GM19025 (cell line): Measurements from ENCODE around the gene CCNK.

Source experiments
- ATAC-seq: cut with Tn5 transposase; IDR thresholded peaks from one replicate; pipeline ENCODE4 v1.9.1; 2021; ENCODE audit warnings: mild to moderate bottlenecking, low read depth, moderate library complexity; ENCODE audit not compliant: unreplicated experiment

The CCNK gene

GRCh38 chr14:99505089-99505488, 23.9 kb downstream of the CCNK start:
- ATAC-seq: no peak

- no peak for ATAC-seq
Measured at GRCh38 chr14:99506276-99506675, 25.1 kb downstream of the CCNK start.

DNA sequence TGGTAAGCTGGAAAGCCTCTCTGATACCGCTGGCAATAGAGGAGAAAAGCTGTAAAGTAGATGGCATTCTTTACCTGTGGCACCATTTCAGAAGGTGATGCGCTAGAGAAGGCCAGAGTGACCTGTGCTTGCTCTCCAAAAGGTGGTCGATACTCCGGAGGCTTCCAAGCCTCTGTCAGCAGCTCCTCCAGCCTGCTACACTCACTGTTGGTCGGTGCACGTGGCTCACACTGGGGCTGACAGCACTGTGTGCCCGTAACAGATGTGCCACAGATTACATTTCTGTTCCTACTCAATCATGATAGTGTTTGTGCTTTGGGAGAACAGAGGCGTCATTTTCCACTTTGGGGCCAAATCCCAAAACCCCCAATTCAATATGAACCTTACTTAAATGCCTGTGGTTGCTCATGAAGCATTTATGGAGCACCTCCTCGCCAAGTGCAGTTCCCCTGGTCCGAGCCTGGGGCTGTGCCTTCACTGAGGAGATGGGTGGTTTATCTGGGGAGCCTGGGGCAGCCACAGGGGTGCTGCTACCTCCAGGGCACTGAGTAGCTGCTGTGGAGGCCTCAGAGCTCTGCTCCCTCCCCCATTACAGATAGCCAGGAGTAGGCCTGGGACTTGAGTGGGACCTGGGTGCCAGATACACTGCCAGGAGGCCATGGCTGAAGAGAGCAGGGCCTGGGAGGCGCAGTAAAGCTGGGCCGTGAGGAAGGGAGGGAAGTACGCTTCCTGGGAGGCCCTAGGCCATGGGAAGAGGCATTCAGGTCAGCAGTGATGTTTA, 26.8 kb downstream of the CCNK start:
- no peak for ATAC-seq

DNA sequence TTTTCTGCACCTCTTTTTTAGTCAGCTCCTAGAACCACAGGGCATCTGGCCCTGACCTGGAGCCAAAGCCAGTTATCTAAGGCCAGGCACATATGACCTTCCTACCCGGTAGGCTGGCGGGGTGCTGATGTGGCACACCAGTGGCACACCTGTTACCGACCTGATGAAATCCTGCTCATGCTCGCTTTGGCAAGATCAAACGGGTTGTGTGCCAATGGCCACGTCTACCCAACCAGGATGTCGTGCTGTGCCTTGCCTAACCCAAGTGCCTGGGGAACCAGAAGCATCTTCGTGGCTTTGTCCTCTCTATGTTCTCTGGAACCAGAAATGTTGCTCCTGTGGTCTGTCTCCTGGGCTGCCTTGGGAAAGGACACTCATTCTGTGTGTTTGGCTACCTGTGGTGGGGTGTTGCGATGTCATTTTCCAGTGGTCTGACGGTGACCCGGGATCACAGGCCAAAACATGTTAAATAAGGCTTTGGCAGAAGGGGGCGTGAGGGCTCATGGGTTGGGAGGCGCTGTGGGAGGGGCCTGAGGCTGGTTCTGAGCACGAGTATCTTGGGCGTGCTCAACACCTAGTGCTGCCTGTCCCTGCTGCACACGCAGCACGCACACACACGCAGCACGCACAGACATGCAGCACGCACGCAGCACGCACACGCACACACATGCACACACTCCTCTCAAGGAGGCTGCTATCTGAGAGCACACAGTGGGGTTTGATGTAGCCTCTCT, 27.9 kb downstream of the CCNK start:
- ATAC-seq: no peak

- no peak for ATAC-seq
Measured at GRCh38 chr14:99509871-99510555, 28.8 kb downstream of the CCNK start.

DNA sequence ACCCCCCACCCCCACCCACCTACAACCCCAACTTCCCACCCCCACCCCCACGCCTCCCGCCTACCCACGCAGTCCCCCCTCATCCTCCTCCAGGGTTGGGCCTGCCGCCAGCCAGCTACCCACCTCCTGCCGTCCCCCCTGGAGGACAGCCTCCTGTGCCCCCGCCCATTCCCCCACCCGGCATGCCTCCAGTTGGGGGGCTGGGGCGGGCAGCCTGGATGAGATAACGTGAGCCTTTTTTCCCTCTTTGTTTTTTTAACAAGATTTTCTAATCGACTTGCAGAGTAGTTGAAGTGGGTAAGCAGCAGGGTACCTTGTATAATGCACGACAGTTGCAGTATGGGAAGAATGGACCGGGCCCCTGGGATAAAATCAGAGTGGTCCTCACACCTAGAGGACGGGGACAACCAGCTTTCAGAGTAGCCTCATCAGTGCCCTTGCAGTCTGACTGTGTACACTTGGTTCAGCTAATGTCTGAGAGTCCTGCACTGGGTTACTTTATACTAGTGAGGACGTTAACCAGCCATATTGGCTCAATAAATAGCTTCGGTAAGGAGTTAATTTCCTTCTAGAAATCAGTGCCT, 29.4 kb downstream of the CCNK start:
- no peak for ATAC-seq

GRCh38 chr14:99511421-99512109, 30.4 kb downstream of the CCNK start:
- no peak for ATAC-seq

GRCh38 chr14:99512110-99512449, 30.9 kb downstream of the CCNK start:
- no peak for ATAC-seq

DNA sequence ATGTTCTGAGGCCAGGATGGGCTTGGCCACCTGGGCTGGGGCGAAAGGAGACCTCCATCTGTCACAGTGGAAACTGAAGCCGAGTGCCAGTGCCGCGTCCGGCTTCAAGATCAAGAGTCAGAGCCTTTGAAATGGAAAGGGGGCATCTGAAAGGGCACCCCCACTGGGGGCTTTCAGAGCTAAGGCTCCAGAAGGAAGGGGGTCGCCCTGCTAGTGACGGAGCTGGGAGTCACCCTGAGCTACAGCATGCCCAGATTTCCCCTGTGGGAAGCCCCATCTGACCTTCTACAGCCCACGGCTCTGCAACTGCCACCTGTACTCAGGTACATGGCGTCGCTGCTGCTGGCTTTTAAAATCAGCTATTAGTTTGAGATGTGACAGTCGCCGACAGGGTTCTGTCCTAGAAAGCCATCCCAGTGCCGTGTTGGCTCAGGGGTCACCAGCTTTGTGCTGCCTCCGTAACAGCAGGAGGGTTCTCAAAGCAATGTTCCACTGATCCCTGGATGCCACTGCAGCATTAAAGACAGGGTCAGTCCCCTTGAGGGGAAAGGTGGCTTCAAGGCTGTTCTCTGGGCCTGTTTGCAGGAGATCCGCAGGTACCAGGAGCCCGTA, 31.5 kb downstream of the CCNK start:
- no peak for ATAC-seq

GRCh38 chr14:99513183-99513694, 32.0 kb downstream of the CCNK start:
- no peak for ATAC-seq

DNA sequence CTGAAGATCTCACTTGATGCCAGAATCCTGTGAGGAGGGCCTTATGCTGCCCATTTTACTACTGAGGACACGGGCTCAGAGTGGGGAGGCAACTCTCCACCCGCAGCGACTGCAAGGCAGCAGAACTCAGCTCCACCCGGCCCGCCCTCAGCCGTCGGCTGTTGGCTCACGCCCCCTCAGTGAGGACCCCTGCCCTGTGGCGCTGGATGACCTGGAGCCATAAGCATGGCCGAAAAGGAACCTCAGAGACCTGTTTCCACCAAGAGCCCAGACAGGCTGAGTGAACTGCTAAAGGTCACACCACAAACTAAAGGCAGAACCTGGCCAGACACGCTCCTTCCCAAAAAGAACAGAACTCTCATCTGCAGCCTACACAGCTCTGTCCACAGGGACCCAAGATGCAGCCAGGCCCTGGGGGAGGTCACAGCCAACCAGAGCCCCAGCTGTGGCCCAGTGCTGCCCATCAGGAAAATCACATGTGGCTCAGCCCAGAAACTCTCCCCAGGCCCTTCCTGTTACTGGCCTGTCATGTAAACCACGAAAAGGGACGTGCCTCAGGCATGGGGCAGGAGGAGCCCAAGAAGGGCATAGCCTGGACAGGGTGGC, 32.8 kb downstream of the CCNK start:
- no peak for ATAC-seq

DNA sequence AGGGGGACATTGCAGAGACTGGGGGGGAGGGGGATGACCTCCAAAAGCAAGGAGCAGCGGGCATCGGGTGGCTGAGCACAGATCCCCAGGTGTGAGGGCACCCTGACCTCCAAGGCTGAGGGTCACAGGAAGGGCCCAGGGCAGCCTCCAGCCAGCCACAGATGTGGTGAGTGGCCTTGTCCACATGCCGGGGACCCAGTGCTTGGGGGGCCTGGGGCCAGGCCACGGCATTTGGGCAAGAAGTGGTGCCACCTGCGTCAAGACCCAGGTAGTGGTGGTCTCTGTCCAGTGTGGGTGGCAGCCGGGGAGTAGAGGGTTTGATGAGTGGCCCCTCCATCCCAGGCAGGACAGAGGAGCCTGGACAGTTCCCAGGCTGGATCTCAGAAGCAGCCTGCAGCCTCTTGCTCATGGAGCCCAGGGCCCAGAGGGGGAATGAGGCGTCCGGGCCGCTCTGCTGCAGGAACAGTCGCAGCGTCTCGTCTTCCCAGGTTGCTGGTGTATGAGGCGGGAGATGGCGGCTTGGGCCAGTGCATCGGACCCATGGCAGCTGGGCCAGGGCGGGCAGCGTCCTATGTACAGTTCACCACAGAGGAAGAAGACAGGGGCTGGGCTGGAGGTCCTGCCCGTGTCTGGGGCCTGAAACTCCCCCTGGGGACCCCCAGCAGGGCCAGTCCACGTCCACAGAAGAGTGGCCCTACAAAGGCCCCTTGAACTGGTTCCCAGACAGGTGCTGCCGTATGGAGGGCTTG, 33.5 kb downstream of the CCNK start:
- ATAC-seq: no peak

DNA sequence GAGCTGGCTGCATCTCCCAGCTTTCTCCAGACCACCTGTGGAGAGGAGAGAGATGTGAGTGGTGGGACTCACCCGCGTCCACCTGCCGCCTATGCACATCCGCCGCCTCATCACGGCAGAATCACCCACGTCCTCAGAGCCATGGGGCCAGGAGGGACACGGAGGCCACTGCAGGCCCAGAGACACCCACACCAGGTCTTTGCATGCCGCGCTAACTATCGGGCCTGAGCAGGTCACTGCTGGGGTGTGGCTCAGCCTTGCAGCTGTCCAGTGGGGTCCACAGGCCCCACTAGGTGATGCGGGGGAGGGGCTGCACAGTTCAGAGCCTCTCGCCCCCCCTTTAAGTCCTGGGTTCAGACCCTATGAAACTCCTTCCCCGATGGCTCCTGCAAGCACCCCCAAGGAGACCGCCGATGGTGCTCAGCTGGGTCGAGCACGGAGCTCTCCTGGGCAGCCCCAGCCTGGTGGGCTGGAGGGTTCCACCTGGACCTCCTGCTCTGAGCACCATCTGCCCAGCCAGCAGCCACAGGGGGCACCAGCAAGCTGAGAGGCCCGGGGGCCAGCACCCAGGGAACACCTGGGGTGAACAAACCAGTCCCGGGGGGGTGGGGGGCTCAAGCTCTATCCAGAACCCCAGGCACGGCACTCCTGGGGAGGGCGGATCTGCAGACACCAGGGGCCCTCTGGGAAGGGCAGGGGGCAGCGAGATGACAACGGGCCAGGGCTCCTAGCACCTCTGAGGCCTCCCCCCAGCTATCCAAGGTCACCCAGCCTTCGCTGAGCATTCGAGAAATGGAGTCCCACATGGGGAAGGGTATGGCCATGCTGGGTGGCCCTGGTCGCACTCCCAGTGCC, 34.3 kb downstream of the CCNK start:
- no peak for ATAC-seq

- no peak for ATAC-seq
Measured at GRCh38 chr14:99516156-99516870, 35.1 kb downstream of the CCNK start.

DNA sequence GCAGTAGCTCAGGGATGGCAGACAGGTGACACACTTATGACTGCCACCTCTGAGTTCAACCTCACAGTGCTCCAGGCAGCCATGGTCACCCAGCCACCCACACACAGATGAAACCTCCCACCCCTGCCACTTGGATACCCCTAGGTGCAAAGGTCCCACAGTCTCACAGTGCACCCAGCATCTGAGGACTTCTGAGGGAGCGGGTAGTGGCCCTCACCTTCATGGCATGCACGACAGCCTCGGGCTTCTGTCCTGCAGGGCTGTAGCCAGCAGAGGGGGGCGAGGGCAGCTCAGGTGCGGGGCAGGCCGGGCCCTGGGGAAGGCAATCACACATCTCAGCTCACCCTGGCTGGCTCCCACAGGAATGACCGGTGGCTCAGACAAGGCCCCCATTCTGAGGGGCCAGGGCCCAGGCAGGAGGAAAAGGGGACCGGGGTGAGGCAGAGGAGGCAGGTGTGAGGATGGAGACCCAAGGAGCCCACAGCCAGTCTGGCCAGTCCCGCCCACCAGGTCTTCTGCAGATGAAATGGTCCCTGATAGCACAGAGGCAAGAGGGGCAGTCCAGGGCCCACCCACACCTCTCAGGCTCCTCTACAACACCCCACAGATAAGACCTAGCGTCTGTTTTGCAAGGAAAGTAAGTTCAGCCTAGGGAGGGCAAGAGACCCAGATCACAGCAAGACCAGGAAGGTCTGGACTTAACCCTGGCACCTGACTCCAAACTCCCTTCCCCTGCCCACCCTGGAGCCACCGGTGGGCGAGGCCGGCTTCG, 35.8 kb downstream of the CCNK start:
- no peak for ATAC-seq

GRCh38 chr14:99517643-99518381, 36.6 kb downstream of the CCNK start:
- ATAC-seq: no peak
